ENCODE results near the gene PROSER3. TPM values are rescaled to one million over a fixed set of nuclear protein-coding genes. Genes with fewer than 3 reads are reported as not detected.

The PROSER3 gene
- total RNA-seq, 1 donor from 2014 or later: 6.1 TPM

- Histone ChIP-seq H3K27me3 (ENCODE audit: control insufficient read depth, insufficient read depth, low read length) (no peaks in the 10 kb centered on the region), H3K4me3 (ENCODE audit: low read depth, low read length) (no peak overlapping the region), H3K36me3 (ENCODE audit: control insufficient read depth, insufficient read depth, low read length) (no peaks in the 10 kb centered on the region)
- no peak for TF ChIP-seq CTCF (IDR thresholded peaks at IDR 0.05; ENCODE audit: insufficient read depth, low read length, poor library complexity, severe bottlenecking)
- no peak for DNase-seq (ENCODE audit: low read depth)
Measured at GRCh38 chr19:35754370-35755130, 3.4 kb upstream of the PROSER3 start.

- TF ChIP-seq CTCF (IDR thresholded peaks at IDR 0.05; ENCODE audit: insufficient read depth, low read length, poor library complexity, severe bottlenecking): no peak
- no peaks in the 10 kb centered on the region for H3K36me3 ChIP-seq (ENCODE audit: control insufficient read depth, insufficient read depth, low read length)
- H3K27me3 ChIP-seq (ENCODE audit: control insufficient read depth, insufficient read depth, low read length): no peaks in the 10 kb centered on the region
- no peak overlapping the region for H3K4me3 ChIP-seq (ENCODE audit: low read depth, low read length)
- no peak for DNase-seq (ENCODE audit: low read depth)
Measured at GRCh38 chr19:35755131-35755549, 2.8 kb upstream of the PROSER3 start.

DNA sequence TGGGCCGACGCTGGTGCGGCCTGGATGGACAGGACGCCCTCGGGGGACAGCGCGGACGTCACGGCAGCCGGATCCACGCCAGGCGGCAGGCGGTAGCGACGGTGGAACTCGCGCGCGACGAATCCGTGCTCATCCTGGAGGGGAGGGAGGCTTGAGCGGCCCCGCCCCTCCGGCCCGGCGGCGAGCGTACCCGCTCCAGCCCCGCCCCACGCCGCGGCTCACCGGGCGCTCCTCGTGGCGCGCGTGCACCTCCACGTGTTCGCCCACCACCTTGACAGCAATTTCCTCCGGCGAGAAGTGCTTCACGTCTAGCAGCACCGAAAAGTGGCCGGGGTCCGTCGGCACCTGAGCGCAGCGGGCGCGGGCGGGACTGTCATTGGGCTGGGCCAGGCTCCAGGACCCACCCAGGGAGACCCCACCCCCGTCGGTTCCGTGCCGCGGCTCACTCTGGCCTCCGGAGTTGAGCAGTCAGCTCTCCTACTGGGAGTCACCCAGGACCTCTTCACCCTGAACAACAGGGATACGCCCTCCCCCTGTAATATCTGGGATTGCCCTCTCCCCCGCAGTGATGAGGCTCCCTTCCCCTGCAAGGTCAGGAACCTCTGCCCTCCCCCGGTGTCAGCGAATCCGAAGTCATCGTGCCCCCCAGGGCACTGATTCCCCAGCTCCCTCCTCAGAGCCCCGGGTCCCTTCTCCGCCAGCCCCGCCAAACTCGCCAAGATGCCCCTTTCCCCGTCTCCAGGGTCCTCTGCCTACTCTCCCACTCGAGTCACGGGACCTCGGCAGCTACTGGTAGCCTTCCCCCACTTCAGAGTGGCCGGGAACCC, 2.2 kb upstream of the PROSER3 start:
- Histone ChIP-seq H3K4me3 (ENCODE audit: low read depth, low read length) (no peak overlapping the region), H3K36me3 (ENCODE audit: control insufficient read depth, insufficient read depth, low read length) (no peaks in the 10 kb centered on the region), H3K27me3 (ENCODE audit: control insufficient read depth, insufficient read depth, low read length) (no peaks in the 10 kb centered on the region)
- no peak for DNase-seq (ENCODE audit: low read depth)
- no peak for TF ChIP-seq CTCF (IDR thresholded peaks at IDR 0.05; ENCODE audit: insufficient read depth, low read length, poor library complexity, severe bottlenecking)

- no peak for DNase-seq (ENCODE audit: low read depth)
Measured at GRCh38 chr19:35756377-35757230, 1.4 kb upstream of the PROSER3 start, which contains the start of gene HSPB6. Gene HSPB6 (minus strand): TSS chr19:35757029. CDS start chr19:35757008, 21 bp downstream.

More at GRCh38 chr19:35756377-35757230, 1.4 kb upstream of the PROSER3 start, which contains the start of gene HSPB6:
- Histone ChIP-seq H3K27me3 (ENCODE audit: control insufficient read depth, insufficient read depth, low read length) (no peaks in the 10 kb centered on the region), H3K4me3 (ENCODE audit: low read depth, low read length) (peak within 1 kb of the TSS; percentile 14), H3K36me3 (ENCODE audit: control insufficient read depth, insufficient read depth, low read length) (no peaks in the 10 kb centered on the region)
- TF ChIP-seq CTCF (IDR thresholded peaks at IDR 0.05; ENCODE audit: insufficient read depth, low read length, poor library complexity, severe bottlenecking): no peak
